ENCODE measurements around the gene LIFR. TPM values are rescaled to one million over a fixed set of nuclear protein-coding genes. Genes with fewer than 3 reads are reported as not detected.

LIFR gene, protein sequence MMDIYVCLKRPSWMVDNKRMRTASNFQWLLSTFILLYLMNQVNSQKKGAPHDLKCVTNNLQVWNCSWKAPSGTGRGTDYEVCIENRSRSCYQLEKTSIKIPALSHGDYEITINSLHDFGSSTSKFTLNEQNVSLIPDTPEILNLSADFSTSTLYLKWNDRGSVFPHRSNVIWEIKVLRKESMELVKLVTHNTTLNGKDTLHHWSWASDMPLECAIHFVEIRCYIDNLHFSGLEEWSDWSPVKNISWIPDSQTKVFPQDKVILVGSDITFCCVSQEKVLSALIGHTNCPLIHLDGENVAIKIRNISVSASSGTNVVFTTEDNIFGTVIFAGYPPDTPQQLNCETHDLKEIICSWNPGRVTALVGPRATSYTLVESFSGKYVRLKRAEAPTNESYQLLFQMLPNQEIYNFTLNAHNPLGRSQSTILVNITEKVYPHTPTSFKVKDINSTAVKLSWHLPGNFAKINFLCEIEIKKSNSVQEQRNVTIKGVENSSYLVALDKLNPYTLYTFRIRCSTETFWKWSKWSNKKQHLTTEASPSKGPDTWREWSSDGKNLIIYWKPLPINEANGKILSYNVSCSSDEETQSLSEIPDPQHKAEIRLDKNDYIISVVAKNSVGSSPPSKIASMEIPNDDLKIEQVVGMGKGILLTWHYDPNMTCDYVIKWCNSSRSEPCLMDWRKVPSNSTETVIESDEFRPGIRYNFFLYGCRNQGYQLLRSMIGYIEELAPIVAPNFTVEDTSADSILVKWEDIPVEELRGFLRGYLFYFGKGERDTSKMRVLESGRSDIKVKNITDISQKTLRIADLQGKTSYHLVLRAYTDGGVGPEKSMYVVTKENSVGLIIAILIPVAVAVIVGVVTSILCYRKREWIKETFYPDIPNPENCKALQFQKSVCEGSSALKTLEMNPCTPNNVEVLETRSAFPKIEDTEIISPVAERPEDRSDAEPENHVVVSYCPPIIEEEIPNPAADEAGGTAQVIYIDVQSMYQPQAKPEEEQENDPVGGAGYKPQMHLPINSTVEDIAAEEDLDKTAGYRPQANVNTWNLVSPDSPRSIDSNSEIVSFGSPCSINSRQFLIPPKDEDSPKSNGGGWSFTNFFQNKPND
- total RNA-seq, result 58.0 to 62.4 TPM (median 62.0 TPM) in 3 replicates

- Mint-ChIP-seq H3K4me3 (peak within 1 kb of the TSS; percentile 92), H3K27ac (peak within 1 kb of the TSS; percentile 94), H3K36me3 (no peaks in the 10 kb centered on the region), H3K4me1 (peaks cover 51% of the 10 kb centered on the region), H3K9me3 (no peaks in the 10 kb centered on the region), H3K27me3 (ENCODE audit: low read depth) (peaks cover 1% of the 10 kb centered on the region)
- DNase-seq (ENCODE audit: low spot score in 2 of 2, unreplicated experiment in 2 of 2), result peak; percentile 61 to 82
- TF ChIP-seq, protein P1, sequence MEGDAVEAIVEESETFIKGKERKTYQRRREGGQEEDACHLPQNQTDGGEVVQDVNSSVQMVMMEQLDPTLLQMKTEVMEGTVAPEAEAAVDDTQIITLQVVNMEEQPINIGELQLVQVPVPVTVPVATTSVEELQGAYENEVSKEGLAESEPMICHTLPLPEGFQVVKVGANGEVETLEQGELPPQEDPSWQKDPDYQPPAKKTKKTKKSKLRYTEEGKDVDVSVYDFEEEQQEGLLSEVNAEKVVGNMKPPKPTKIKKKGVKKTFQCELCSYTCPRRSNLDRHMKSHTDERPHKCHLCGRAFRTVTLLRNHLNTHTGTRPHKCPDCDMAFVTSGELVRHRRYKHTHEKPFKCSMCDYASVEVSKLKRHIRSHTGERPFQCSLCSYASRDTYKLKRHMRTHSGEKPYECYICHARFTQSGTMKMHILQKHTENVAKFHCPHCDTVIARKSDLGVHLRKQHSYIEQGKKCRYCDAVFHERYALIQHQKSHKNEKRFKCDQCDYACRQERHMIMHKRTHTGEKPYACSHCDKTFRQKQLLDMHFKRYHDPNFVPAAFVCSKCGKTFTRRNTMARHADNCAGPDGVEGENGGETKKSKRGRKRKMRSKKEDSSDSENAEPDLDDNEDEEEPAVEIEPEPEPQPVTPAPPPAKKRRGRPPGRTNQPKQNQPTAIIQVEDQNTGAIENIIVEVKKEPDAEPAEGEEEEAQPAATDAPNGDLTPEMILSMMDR (IDR thresholded peaks at IDR 0.05; ENCODE audit: unreplicated experiment), result no peak
Observed at GRCh38 chr5:38556599-38557307, at the start of gene LIFR. Gene LIFR (minus strand): TSS chr5:38556646. CDS start chr5:38530647, 25,999 bp downstream.

- TF ChIP-seq, protein P1 (IDR thresholded peaks at IDR 0.05; ENCODE audit: unreplicated experiment), result no peak
- H3K4me3 Mint-ChIP-seq, result no peak overlapping the region
- H3K27me3 Mint-ChIP-seq (ENCODE audit: low read depth), result no peaks in the 10 kb centered on the region
- no peak for DNase-seq (ENCODE audit: low spot score in 2 of 2, unreplicated experiment in 2 of 2)
- H3K9me3 Mint-ChIP-seq, result peaks cover 6% of the 10 kb centered on the region
- H3K36me3 Mint-ChIP-seq, result no peaks in the 10 kb centered on the region
- H3K4me1 Mint-ChIP-seq, result peaks cover 48% of the 10 kb centered on the region
- H3K27ac Mint-ChIP-seq, result no peak overlapping the region
Observed at GRCh38 chr5:38605610-38606009, 49.2 kb upstream of the LIFR start.

GRCh38 chr5:38603691-38604090 lies 47.2 kb upstream of the LIFR start:
- DNase-seq (ENCODE audit: low spot score in 2 of 2, unreplicated experiment in 2 of 2), result no peak
- H3K36me3 Mint-ChIP-seq, result no peaks in the 10 kb centered on the region
- no peak overlapping the region for H3K27ac Mint-ChIP-seq
- no peak overlapping the region for H3K4me3 Mint-ChIP-seq
- TF ChIP-seq, protein P1 (IDR thresholded peaks at IDR 0.05; ENCODE audit: unreplicated experiment), result no peak
- peaks cover 48% of the 10 kb centered on the region for H3K4me1 Mint-ChIP-seq
- H3K27me3 Mint-ChIP-seq (ENCODE audit: low read depth), result no peaks in the 10 kb centered on the region
- peaks cover 6% of the 10 kb centered on the region for H3K9me3 Mint-ChIP-seq

- no peak overlapping the region for H3K4me3 Mint-ChIP-seq
- DNase-seq (ENCODE audit: low spot score in 2 of 2, unreplicated experiment in 2 of 2), result no peak
- no peaks in the 10 kb centered on the region for H3K36me3 Mint-ChIP-seq
- H3K4me1 Mint-ChIP-seq, result peaks cover 42% of the 10 kb centered on the region
- H3K9me3 Mint-ChIP-seq, result peaks cover 6% of the 10 kb centered on the region
- H3K27ac Mint-ChIP-seq, result no peak overlapping the region
- TF ChIP-seq, protein P1 (IDR thresholded peaks at IDR 0.05; ENCODE audit: unreplicated experiment), result no peak
- H3K27me3 Mint-ChIP-seq (ENCODE audit: low read depth), result no peaks in the 10 kb centered on the region
Observed at GRCh38 chr5:38602641-38603040, 46.2 kb upstream of the LIFR start.

DNA sequence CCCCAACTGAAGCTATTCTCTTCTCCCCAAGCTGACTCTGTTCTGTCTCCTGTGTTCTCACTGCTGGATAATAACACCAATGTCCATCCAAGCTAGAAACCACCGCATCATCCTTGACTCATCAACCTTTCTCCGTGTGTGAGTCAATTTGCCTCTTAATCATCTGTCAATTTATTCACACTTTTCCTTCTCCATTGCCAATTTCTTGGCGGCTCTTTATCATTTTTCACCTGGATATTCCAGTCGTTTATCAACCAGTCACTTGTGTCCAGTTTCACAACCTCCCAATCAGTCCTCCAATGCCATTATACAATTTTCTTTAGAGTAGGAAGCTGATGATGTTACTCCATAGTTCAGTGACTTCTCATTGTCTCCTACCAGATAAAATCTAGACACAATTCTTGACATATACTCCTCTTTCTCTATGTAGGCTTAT lies 45.4 kb upstream of the LIFR start:
- TF ChIP-seq, protein P1 (IDR thresholded peaks at IDR 0.05; ENCODE audit: unreplicated experiment), result no peak
- Mint-ChIP-seq H3K9me3 (peaks cover 6% of the 10 kb centered on the region), H3K27me3 (ENCODE audit: low read depth) (no peaks in the 10 kb centered on the region), H3K27ac (no peak overlapping the region), H3K36me3 (no peaks in the 10 kb centered on the region), H3K4me3 (no peak overlapping the region), H3K4me1 (peaks cover 43% of the 10 kb centered on the region)
- DNase-seq (ENCODE audit: low spot score in 2 of 2, unreplicated experiment in 2 of 2), result no peak
